IMR-90 (cell line): ENCODE results near the gene FOXP1. TPM values are rescaled to one million over a fixed set of nuclear protein-coding genes. Genes with fewer than 3 reads are reported as not detected.

Source experiments
- ATAC-seq: fragments of 200-7000 bp; cut with Tn5 transposase; 2 replicates; pipeline ENCODE4 v1.9.1; 2020; ENCODE audit warnings: low read depth, mild to moderate bottlenecking, moderate library complexity
- BruUV-seq: library from RNA; stranded (reverse); fragments of 400-500 nt; replicated peaks from 2 replicates; lab custom pipeline; 2021; lab: Mats Ljungman, UMichigan
- CTCF ChIA-PET: fragments of 300-600 bp; formaldehyde crosslinking; extraction: SDS; loops from one replicate; lab custom pipeline; 2021; ENCODE audit warnings: antibody characterized with exemption; lab: Yijun Ruan, JAX
- POLR2A ChIA-PET: fragments of 300-600 bp; sonication (Branson Sonifier 250); formaldehyde crosslinking; loops from one replicate; lab custom pipeline; 2022; ENCODE audit warnings: antibody characterized with exemption; ENCODE audit not compliant: unreplicated experiment; lab: Charles Lee
- DNase-seq: peaks from one replicate; pipeline ENCODE4 v3.0.0; 2013
- H2AFZ ChIP-seq: replicated peaks from 2 replicates; pipeline ENCODE3; 2013; ENCODE audit warnings: low read length, mild to moderate bottlenecking; ENCODE audit not compliant: poor library complexity
- H2AK5ac ChIP-seq: 2 replicates; pipeline ENCODE4 v1.6.1; 2013; ENCODE audit warnings: low read depth, low read length, inconsistent platforms
- H2AK9ac ChIP-seq: replicated peaks from 2 replicates; pipeline ENCODE3; 2013; ENCODE audit warnings: mild to moderate bottlenecking, low read depth, low read length, moderate library complexity; ENCODE audit not compliant: poor library complexity
- H2BK120ac ChIP-seq: 2 replicates; pipeline ENCODE4 v1.6.1; 2013; ENCODE audit warnings: low read depth, low read length, inconsistent platforms
- H2BK15ac ChIP-seq: 3 replicates; pipeline ENCODE4 v1.6.1; 2013; ENCODE audit warnings: low read depth, low read length, inconsistent platforms
- H2BK20ac ChIP-seq: 2 replicates; pipeline ENCODE4 v1.6.1; 2013; ENCODE audit warnings: low read depth, mild to moderate bottlenecking, inconsistent platforms, low read length, moderate library complexity
- H2BK5ac ChIP-seq: 2 replicates; pipeline ENCODE4 v1.6.1; 2013; ENCODE audit warnings: mild to moderate bottlenecking, low read depth, low read length, inconsistent platforms; ENCODE audit not compliant: poor library complexity, severe bottlenecking
- H3K14ac ChIP-seq: replicated peaks from 2 replicates; pipeline ENCODE4 v1.6.1; 2013; ENCODE audit warnings: low read depth, low read length, inconsistent platforms
- H3K18ac ChIP-seq: 2 replicates; pipeline ENCODE4 v1.6.1; 2013; ENCODE audit warnings: low read depth, low read length, control low read depth
- H3K23ac ChIP-seq: 2 replicates; pipeline ENCODE4 v1.6.1; 2013; ENCODE audit warnings: low read depth, low read length, inconsistent platforms
- H3K27ac ChIP-seq: 2 replicates; pipeline ENCODE4 v1.5.1; 2013; ENCODE audit warnings: mild to moderate bottlenecking, control low read depth, low read length; ENCODE audit not compliant: insufficient read depth
- H3K27me3 ChIP-seq: 2 replicates; pipeline ENCODE4 v1.6.1; 2013; ENCODE audit warnings: low read length; ENCODE audit not compliant: control insufficient read depth, insufficient read depth
- H3K36me3 ChIP-seq: 2 replicates; pipeline ENCODE4 v1.6.1; 2013; ENCODE audit warnings: low read length, mixed read lengths; ENCODE audit not compliant: control insufficient read depth, insufficient read depth
- H3K4ac ChIP-seq: 2 replicates; pipeline ENCODE4 v1.6.1; 2013; ENCODE audit warnings: low read depth, low read length, inconsistent platforms
- H3K4me1 ChIP-seq: 2 replicates; pipeline ENCODE4 v1.6.1; 2013; ENCODE audit warnings: low read length, mixed read lengths; ENCODE audit not compliant: control insufficient read depth, insufficient read depth
- H3K4me2 ChIP-seq: 2 replicates; pipeline ENCODE4 v1.6.1; 2013; ENCODE audit warnings: low read depth, mild to moderate bottlenecking, control low read depth, low read length, moderate library complexity
- H3K4me3 ChIP-seq: 2 replicates; pipeline ENCODE4 v1.5.1; 2013; ENCODE audit warnings: low read depth, mild to moderate bottlenecking, control low read depth, low read length, moderate library complexity; ENCODE audit not compliant: insufficient read depth
- H3K56ac ChIP-seq: 2 replicates; pipeline ENCODE4 v1.6.1; 2013; ENCODE audit warnings: low read length, inconsistent platforms; ENCODE audit not compliant: insufficient read depth; ENCODE audit errors: extremely low read depth
- H3K79me1 ChIP-seq, 2 experiments: 2 replicates each; pipeline ENCODE4 v1.6.1; 2013; ENCODE audit warnings: low read length in 2 of 2, inconsistent platforms in 1 of 2, low read depth in 1 of 2
- H3K9ac ChIP-seq: 2 replicates; pipeline ENCODE4 v1.6.1; 2013; ENCODE audit warnings: low read depth, low read length, control low read depth
- H3K9me1 ChIP-seq: 2 replicates; pipeline ENCODE4 v1.6.1; 2013; ENCODE audit warnings: low read length, inconsistent platforms; ENCODE audit not compliant: insufficient read depth
- H3K9me3 ChIP-seq: 2 replicates; pipeline ENCODE4 v1.6.1; 2013; ENCODE audit warnings: low read length; ENCODE audit not compliant: control insufficient read depth, insufficient read depth
- H4K20me1 ChIP-seq: 2 replicates; pipeline ENCODE4 v1.6.1; 2013; ENCODE audit warnings: low read length, inconsistent platforms; ENCODE audit not compliant: insufficient read depth
- H4K5ac ChIP-seq: 2 replicates; pipeline ENCODE4 v1.6.1; 2013; ENCODE audit warnings: mild to moderate bottlenecking, low read depth, low read length, control low read depth
- H4K8ac ChIP-seq, 2 experiments: 2 replicates each; pipeline ENCODE4 v1.6.1; 2013; ENCODE audit warnings: low read depth in 2 of 2, low read length in 2 of 2, control low read depth in 1 of 2, inconsistent platforms in 1 of 2
- H4K91ac ChIP-seq: 2 replicates; pipeline ENCODE4 v1.6.1; 2013; ENCODE audit warnings: low read depth, low read length, inconsistent platforms; ENCODE audit not compliant: insufficient read depth
- BHLHE40 ChIP-seq: fragments of 150-350 bp; IDR thresholded peaks from 2 replicates; pipeline ENCODE4 v1.6.1; 2016; ENCODE audit warnings: mild to moderate bottlenecking, low read depth, low read length
- CEBPB ChIP-seq: IDR thresholded peaks from 2 replicates; pipeline ENCODE4 v1.6.1; 2012; ENCODE audit warnings: low read depth, low read length, improper control_type of control experiment
- FOS ChIP-seq: fragments of 150-350 bp; IDR thresholded peaks from 2 replicates; pipeline ENCODE4 v1.6.1; 2016; ENCODE audit warnings: low read depth, low read length
- MAFK ChIP-seq: IDR thresholded peaks from 2 replicates; pipeline ENCODE4 v1.6.1; 2012; ENCODE audit warnings: low read depth, low read length, improper control_type of control experiment
- MAZ ChIP-seq: IDR thresholded peaks from 2 replicates; pipeline ENCODE4 v1.6.1; 2012; ENCODE audit warnings: low read depth, mild to moderate bottlenecking, low read length, improper control_type of control experiment, moderate library complexity, borderline replicate concordance
- MXI1 ChIP-seq: IDR thresholded peaks from 2 replicates; pipeline ENCODE4 v1.6.1; 2012; ENCODE audit warnings: low read depth, mild to moderate bottlenecking, low read length, moderate library complexity, borderline replicate concordance
- RAD21 ChIP-seq: IDR thresholded peaks from 2 replicates; pipeline ENCODE4 v1.6.1; 2012; ENCODE audit warnings: low read length, improper control_type of control experiment
- RCOR1 ChIP-seq: IDR thresholded peaks from 2 replicates; pipeline ENCODE4 v1.6.1; 2012; ENCODE audit warnings: mild to moderate bottlenecking, low read length, improper control_type of control experiment; ENCODE audit not compliant: insufficient replicate concordance
- SMC3 ChIP-seq: fragments of 150-350 bp; IDR thresholded peaks from 2 replicates; pipeline ENCODE4 v1.6.1; 2016; ENCODE audit warnings: low read depth, mild to moderate bottlenecking, antibody characterized with exemption, low read length, moderate library complexity
- USF2 ChIP-seq: fragments of 150-350 bp; IDR thresholded peaks from 2 replicates; pipeline ENCODE4 v1.6.1; 2017; ENCODE audit warnings: mild to moderate bottlenecking, antibody characterized with exemption, low read length, low read depth
- WGBS, 2 experiments: methylation state at CpG; one replicate each; pipeline versions ENCODE4 v1.1.5 to v1.1.7; 2013; ENCODE audit warnings: missing lambda C conversion rate in 2 of 2; ENCODE audit not compliant: insufficient read length in 1 of 2; ENCODE audit errors: extremely low coverage in 2 of 2; 5-methylcytosine and 5-hydroxymethylcytosine counted together
- dilution Hi-C: fragments of 300-500 bp; cut with HindIII; formaldehyde crosslinking; loops from one replicate; pipeline ENCODE4 v1.14.3; 2018; ENCODE audit warnings: low sequenced_read_pairs; ENCODE audit not compliant: unreplicated experiment
- in situ Hi-C: fragments of 300-500 bp; cut with MboI; formaldehyde crosslinking; loops from 3 replicates; pipeline ENCODE4 v1.14.3; 2019; ENCODE audit warnings: low sequenced_read_pairs, inconsistent platforms, mixed read lengths
- intact Hi-C: fragments of 100-400 bp; cut with micrococcal nuclease; formaldehyde crosslinking; loops from 2 replicates; pipeline ENCODE4 v1.10.0; 2022
- polyA plus RNA-seq, 3 experiments: library from polyadenylated mRNA; depleted of rRNA; stranded (reverse); fragments of >200 nt; gene quantifications; 2 replicates each; pipeline ENCODE4 v1.2.3, GENCODE V29; 2012; ENCODE audit warnings: low replicate concordance in 1 of 3
- total RNA-seq: library from RNA; depleted of rRNA; stranded (reverse); fragments of >200 nt; gene quantifications from 2 replicates; pipeline ENCODE4 v1.2.3, GENCODE V29; 2012
- TF ChIP-seq, protein P1 (sequence below): fragments of 150-350 bp; IDR thresholded peaks from 2 replicates; pipeline ENCODE4 v1.6.1; 2016; ENCODE audit warnings: low read depth, mild to moderate bottlenecking, low read length, moderate library complexity, borderline replicate concordance

FOXP1 gene
- total and polyA plus RNA-seq, 2 of the 4 experiments (the other 2 are of a cell fraction) = 37.0 to 132 TPM

GRCh38 chr3:71461749-71462483, 121.6 kb downstream of the FOXP1 start:
- dilution Hi-C loops = no loop called here
- Histone ChIP-seq H3K23ac (peak overlapping the region; percentile 15; the same call in 1 of the 2 replicates), H4K91ac (peak overlapping the region; percentile 82), H3K4ac (peak overlapping the region; percentile 68), H3K4me1 (peaks cover 8% of the 10 kb centered on the region), H2AFZ (no peak overlapping the region), H4K8ac (peak overlapping the region in 1 of 2 experiments; percentile 33; a peak in 2 of 4 replicates), H3K9ac (no peak overlapping the region; the same call in 1 of the 2 replicates), H3K27ac (peak overlapping the region; percentile 5; the same call in 1 of the 2 replicates), H4K5ac (peak overlapping the region; percentile 5; the same call in 1 of the 2 replicates), H3K9me1 (peaks cover 12% of the 10 kb centered on the region), H3K56ac (peak overlapping the region; percentile 7; the same call in 1 of the 2 replicates), H3K14ac (0 out of 2 replicates have a peak overlapping the region, but pooled peaks have one; percentile 8), H3K9me3 (no peaks in the 10 kb centered on the region), H3K79me1 (peaks cover 18 to 46% of the 10 kb centered on the region in 2 experiments; a peak in 3 of 4 replicates), H2BK15ac (peak overlapping the region; percentile 5; the same call in 1 of the 3 replicates), H3K18ac (peak overlapping the region; percentile 69), H3K36me3 (no peaks in the 10 kb centered on the region), H3K4me3 (no peak overlapping the region), H3K4me2 (peak overlapping the region; percentile 70; the same call in 1 of the 2 replicates), H2BK20ac (peak overlapping the region; percentile 97), H4K20me1 (no peaks in the 10 kb centered on the region), H2AK5ac (peak overlapping the region; percentile 1; the same call in 1 of the 2 replicates), H3K27me3 (no peaks in the 10 kb centered on the region), H2BK120ac (peak overlapping the region; percentile 80), H2BK5ac (peak overlapping the region; percentile 71), H2AK9ac (no peak overlapping the region)
- TF ChIP-seq, protein P1, sequence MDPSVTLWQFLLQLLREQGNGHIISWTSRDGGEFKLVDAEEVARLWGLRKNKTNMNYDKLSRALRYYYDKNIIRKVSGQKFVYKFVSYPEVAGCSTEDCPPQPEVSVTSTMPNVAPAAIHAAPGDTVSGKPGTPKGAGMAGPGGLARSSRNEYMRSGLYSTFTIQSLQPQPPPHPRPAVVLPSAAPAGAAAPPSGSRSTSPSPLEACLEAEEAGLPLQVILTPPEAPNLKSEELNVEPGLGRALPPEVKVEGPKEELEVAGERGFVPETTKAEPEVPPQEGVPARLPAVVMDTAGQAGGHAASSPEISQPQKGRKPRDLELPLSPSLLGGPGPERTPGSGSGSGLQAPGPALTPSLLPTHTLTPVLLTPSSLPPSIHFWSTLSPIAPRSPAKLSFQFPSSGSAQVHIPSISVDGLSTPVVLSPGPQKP = no peak
- no peak for TF ChIP-seq MXI1
- TF ChIP-seq BHLHE40 = no peak
- no peak for TF ChIP-seq RCOR1
- TF ChIP-seq SMC3 = no peak
- TF ChIP-seq CEBPB = no peak
- no peak for TF ChIP-seq MAZ
- TF ChIP-seq USF2 = no peak
- TF ChIP-seq MAFK = no peak
- TF ChIP-seq RAD21 = no peak
- no peak for TF ChIP-seq FOS
- BruUV-seq = no TSS peak
- 100% methylated on average over 2 of the region's 9 CpGs; no CpG with 5 or more reads in 1 of the 2 experiments for WGBS, 2 experiments
- in situ Hi-C loops = no loop called here
- ChIA-PET POLR2A (no interaction called here), CTCF (no interaction called here)
- DNase-seq (peak; percentile 50), ATAC-seq (peak; percentile 76)
- intact Hi-C loops = no loop called here
